Measurements from ENCODE around the gene ZNF468.
"Not testable (repeated sequence)": the region's sequence is repeated elsewhere in the genome, so short reads cannot be mapped to it uniquely, and the experiment has no call there.

The ZNF468 gene

GRCh38 chr19:52891336-52891735 is 33.9 kb upstream of the ZNF468 start:
- peak overlapping the region; percentile 94 for H3K27ac ChIP-seq
- no peak for TF ChIP-seq CTCF (conservative IDR thresholded peaks at IDR 0.05)

GRCh38 chr19:52889931-52890330 is 32.5 kb upstream of the ZNF468 start:
- TF ChIP-seq CTCF (conservative IDR thresholded peaks at IDR 0.05) = no peak

GRCh38 chr19:52889076-52889475 is 31.7 kb upstream of the ZNF468 start:
- no peak for TF ChIP-seq CTCF (conservative IDR thresholded peaks at IDR 0.05)
- H3K27ac ChIP-seq = peak overlapping the region; percentile 94

More at GRCh38 chr19:52889931-52890330, 32.5 kb upstream of the ZNF468 start:
- H3K27ac ChIP-seq = peak overlapping the region; percentile 94

GRCh38 chr19:52880895-52881389 is 23.5 kb upstream of the ZNF468 start:
- TF ChIP-seq CTCF (conservative IDR thresholded peaks at IDR 0.05) = no peak

GRCh38 chr19:52872996-52873395 is 15.6 kb upstream of the ZNF468 start:
- peak overlapping the region; percentile 65 for H3K27ac ChIP-seq

More at GRCh38 chr19:52880895-52881389, 23.5 kb upstream of the ZNF468 start:
- H3K27ac ChIP-seq = no peak overlapping the region

GRCh38 chr19:52871466-52871865 is 14.0 kb upstream of the ZNF468 start:
- no peak overlapping the region for H3K27ac ChIP-seq
- TF ChIP-seq CTCF (conservative IDR thresholded peaks at IDR 0.05) = no peak

GRCh38 chr19:52868031-52868430 is 10.6 kb upstream of the ZNF468 start:
- H3K27ac ChIP-seq = not testable (repeated sequence)

GRCh38 chr19:52856540-52857377 is 660 bp downstream of the ZNF468 start:
- peak overlapping the region; percentile 73 for H3K27ac ChIP-seq

- H3K27ac ChIP-seq = not testable (repeated sequence)
Observed at GRCh38 chr19:52847352-52847751, 10.1 kb downstream of the ZNF468 start.

- H3K27ac ChIP-seq = not testable (repeated sequence)
Observed at GRCh38 chr19:52840825-52841465, 16.5 kb downstream of the ZNF468 start.

GRCh38 chr19:52834289-52834688 is 23.1 kb downstream of the ZNF468 start:
- not testable (repeated sequence) for H3K27ac ChIP-seq

- not testable (repeated sequence) for H3K27ac ChIP-seq
Observed at GRCh38 chr19:52833541-52833940, 23.9 kb downstream of the ZNF468 start.

GRCh38 chr19:52829866-52830265 is 27.6 kb downstream of the ZNF468 start:
- H3K27ac ChIP-seq = not testable (repeated sequence)

Data from VCaP (cell line).